K562 (cell line): ENCODE data around the gene UBE2E2. TPM values are rescaled to one million over a fixed set of nuclear protein-coding genes. Genes with fewer than 3 reads are reported as not detected.

ENCODE experiments used
- ATAC-seq: fragments of 200-7000 bp; cut with Tn5 transposase; 3 replicates; pipeline ENCODE4 v1.9.1; 2020; ENCODE audit warnings: moderate library complexity
- BruUV-seq: library from RNA; stranded (reverse); fragments of 400-500 nt; replicated peaks from 2 replicates; lab custom pipeline; 2021; lab: Mats Ljungman, UMichigan
- CTCF ChIA-PET: fragments of 300-600 bp; formaldehyde crosslinking; extraction: SDS; loops from one replicate; lab custom pipeline; 2021; ENCODE audit warnings: low intra/inter-chr PET ratio; lab: Yijun Ruan, JAX
- POLR2A ChIA-PET: fragments of 300-600, 350-650 bp; sonication (Branson Sonifier 250); formaldehyde crosslinking; extraction: SDS; loops from one replicate; lab custom pipeline; 2021; ENCODE audit warnings: antibody characterized with exemption, inconsistent platforms; lab: Yijun Ruan, JAX
- DNase-seq, 4 experiments: peaks; one replicate each; pipeline versions ENCODE4 v3.0.0 to v3.0.0-alpha.2; 2011 to 2018; ENCODE audit warnings: low spot score in 3 of 4, mixed read lengths in 3 of 4; ENCODE audit errors: extremely low read depth in 1 of 4
- FAIRE-seq: peaks from 2 replicates; lab custom pipeline; 2011; peaks lifted over from hg19 to GRCh38; lab: Jason Lieb, UNC
- H2AFZ ChIP-seq: 2 replicates; pipeline ENCODE4 v1.6.0; 2011; ENCODE audit warnings: low read depth, low read length, control low read depth, inconsistent platforms
- H3K27ac ChIP-seq: fragments of 200-600 bp; 3 replicates; pipeline ENCODE4 v1.8.0; 2011; ENCODE audit warnings: low read depth, mild to moderate bottlenecking, control low read depth, inconsistent platforms, low read length, moderate library complexity, mixed read lengths; ENCODE audit errors: extremely low read depth
- H3K27me3 ChIP-seq, 2 experiments: fragments of 300-600 bp in 1 of 2; 2 replicates in 1 of 2; 3 replicates in 1 of 2; pipeline versions ENCODE4 v1.6.0 to v1.8.0; 2011; ENCODE audit warnings: inconsistent platforms in 2 of 2, low read length in 2 of 2, mild to moderate bottlenecking in 1 of 2, mixed read lengths in 1 of 2, moderate library complexity in 1 of 2; ENCODE audit not compliant: control insufficient read depth in 2 of 2, insufficient read depth in 2 of 2
- H3K36me3 ChIP-seq: fragments of 300-600 bp; 3 replicates; pipeline ENCODE4 v1.8.0; 2011; ENCODE audit warnings: mild to moderate bottlenecking, low read length, inconsistent platforms; ENCODE audit not compliant: control insufficient read depth, insufficient read depth
- H3K4me1 ChIP-seq, 2 experiments: fragments of 200-600 bp in 1 of 2; replicated peaks in 1 of 2; 2 replicates in 1 of 2; 3 replicates in 1 of 2; pipeline versions ENCODE4 v1.5.1 to v1.8.0; 2011; ENCODE audit warnings: inconsistent platforms in 2 of 2, low read length in 2 of 2, mild to moderate bottlenecking in 1 of 2, mixed read lengths in 1 of 2, moderate library complexity in 1 of 2; ENCODE audit not compliant: control insufficient read depth in 2 of 2, insufficient read depth in 2 of 2
- H3K4me2 ChIP-seq: 2 replicates; pipeline ENCODE4 v1.6.1; 2011; ENCODE audit warnings: low read length, control low read depth, inconsistent platforms, mixed read lengths; ENCODE audit not compliant: insufficient read depth
- H3K4me3 ChIP-seq: fragments of 200-600 bp; sonication (generic), shearing (Covaris generic); 2 replicates; pipeline ENCODE4 v1.5.1; 2016; ENCODE audit warnings: control low read depth, inconsistent platforms
- H3K79me2 ChIP-seq: fragments of 200-600 bp; 3 replicates; pipeline ENCODE4 v1.8.0; 2011; ENCODE audit warnings: low read length, inconsistent platforms; ENCODE audit not compliant: control insufficient read depth, insufficient read depth
- H3K9ac ChIP-seq, 2 experiments: 2 replicates each; pipeline versions ENCODE4 v1.6.0 to v1.6.1; 2011; ENCODE audit warnings: low read depth in 2 of 2, low read length in 2 of 2, control low read depth in 1 of 2, inconsistent platforms in 1 of 2, mild to moderate bottlenecking in 1 of 2, mixed read lengths in 1 of 2; ENCODE audit not compliant: insufficient read depth in 1 of 2
- H3K9me1 ChIP-seq: one replicate; pipeline ENCODE4 v1.6.0; 2011; ENCODE audit warnings: inconsistent platforms, mild to moderate bottlenecking, low read length, moderate library complexity; ENCODE audit not compliant: control insufficient read depth, insufficient read depth
- H3K9me3 ChIP-seq: replicated peaks from 2 replicates; pipeline ENCODE4 v1.5.1; 2011; ENCODE audit warnings: low read depth, low read length, inconsistent platforms; ENCODE audit not compliant: control insufficient read depth, insufficient read depth
- H4K20me1 ChIP-seq: replicated peaks from 2 replicates; pipeline ENCODE4 v1.6.1; 2011; ENCODE audit warnings: low read length, inconsistent platforms, mixed read lengths; ENCODE audit not compliant: control insufficient read depth, insufficient read depth
- ELK1 ChIP-seq: sonication (generic); formaldehyde crosslinking; IDR thresholded peaks from 2 replicates; pipeline ENCODE4 v1.8.1; 2022; ENCODE audit warnings: missing genetic modification reagents
- HDAC1 ChIP-seq, 2 experiments: fragments of 450-650 bp; IDR thresholded peaks; 2 replicates each; pipeline ENCODE4 v1.6.1; 2016 to 2017; ENCODE audit warnings: inconsistent platforms in 1 of 2, mild to moderate bottlenecking in 1 of 2, moderate library complexity in 1 of 2
- ZNF76 ChIP-seq: fragments of 250-450 bp; sonication (Bioruptor Pico); IDR thresholded peaks from 2 replicates; pipeline ENCODE4 v1.4.0; 2020; ENCODE audit warnings: mild to moderate bottlenecking, moderate library complexity, borderline replicate concordance
- WGBS: fragments of 100-300 bp; shearing (Covaris generic); methylation state at CpG from one replicate; pipeline ENCODE4 v1.1.6; 2016; ENCODE audit warnings: low coverage, mixed read lengths; ENCODE audit not compliant: insufficient coverage; ENCODE audit errors: missing lambda C conversion rate; 5-methylcytosine and 5-hydroxymethylcytosine counted together
- in situ Hi-C: fragments of 300-500 bp; cut with MboI; formaldehyde crosslinking; loops from 4 replicates; pipeline ENCODE4 v1.15.0; 2018; ENCODE audit warnings: inconsistent platforms, mixed read lengths
- intact Hi-C: fragments of 100-400 bp; cut with micrococcal nuclease; formaldehyde crosslinking; loops from 2 replicates; pipeline ENCODE4 v1.14.2; 2022
- polyA plus RNA-seq, 8 experiments: library from polyadenylated mRNA; depleted of rRNA in 4 of 8; stranded (reverse) in 5 of 8; unstranded in 3 of 8; fragments of >200 nt; fragmentation: Nextera tagmentation in 2 of 8; fragmentation: Illumina TruSeq in 1 of 8; extraction: Ambion mirVana in 2 of 8; extraction: Trizol in 1 of 8; gene quantifications; 2 replicates each; pipeline versions ENCODE4 v1.2.1 to v1.2.3, GENCODE V29; 2011 to 2014; ENCODE audit warnings: inconsistent platforms in 1 of 8, missing spikeins in 1 of 8
- total RNA-seq, 7 experiments: library from RNA; depleted of rRNA in 6 of 7; stranded (reverse); fragments of >200 nt in 6 of 7; fragmentation: Illumina TruSeq in 2 of 7; extraction: Trizol in 2 of 7; gene quantifications; 2 replicates each; pipeline versions ENCODE4 v1.2.1 to v1.2.3, GENCODE V29; 2011 to 2021; ENCODE audit warnings: low replicate concordance in 1 of 7

The UBE2E2 gene
- total and polyA plus RNA-seq, 9 of the 15 experiments (the other 6 are each of a cell fraction or from before 2014, with no cell fraction given) = 0.22 to 5.1 (median 1.9) TPM

GRCh38 chr3:23241256-23241655, 38.1 kb downstream of the UBE2E2 start:
- Histone ChIP-seq H3K9ac (no peak overlapping the region), H3K4me3 (no peak overlapping the region), H3K79me2 (no peaks in the 10 kb centered on the region), H2AFZ (no peak overlapping the region), H3K4me2 (no peak overlapping the region), H4K20me1 (no peaks in the 10 kb centered on the region), H3K27me3 (no peaks in the 10 kb centered on the region), H3K27ac (no peak overlapping the region), H3K9me3 (no peaks in the 10 kb centered on the region), H3K36me3 (no peaks in the 10 kb centered on the region), H3K9me1 (no peaks in the 10 kb centered on the region), H3K4me1 (no peaks in the 10 kb centered on the region)
- no TSS peak for BruUV-seq
- DNase-seq (no peak), ATAC-seq (no peak), FAIRE-seq (no peak)
- no peak for TF ChIP-seq HDAC1 (IDR thresholded peaks at IDR 0.05)
- TF ChIP-seq ELK1 = no peak
- CTCF ChIA-PET = no interaction called here
- 0% methylated on average over 5 of the region's 5 CpGs for WGBS
- in situ Hi-C loops = no loop called here
- intact Hi-C loops = no loop called here
- POLR2A ChIA-PET = no interaction called here

GRCh38 chr3:23242106-23242505, 39.0 kb downstream of the UBE2E2 start:
- Histone ChIP-seq H3K4me3 (no peak overlapping the region), H2AFZ (no peak overlapping the region), H3K79me2 (no peaks in the 10 kb centered on the region), H3K27me3 (no peaks in the 10 kb centered on the region), H3K36me3 (no peaks in the 10 kb centered on the region), H3K9me3 (no peaks in the 10 kb centered on the region), H3K4me2 (no peak overlapping the region), H3K9me1 (no peaks in the 10 kb centered on the region), H3K27ac (no peak overlapping the region), H4K20me1 (no peaks in the 10 kb centered on the region), H3K4me1 (no peaks in the 10 kb centered on the region), H3K9ac (no peak overlapping the region)
- ATAC-seq = no peak
- intact Hi-C loops = loop anchor here (2.0 kb wide), 1 partner anchor 43 kb away; no protein-coding TSS in a partner anchor
- CTCF ChIA-PET = no interaction called here
- POLR2A ChIA-PET = no interaction called here
- 0% methylated on average over 2 of the region's 2 CpGs for WGBS
- BruUV-seq = no TSS peak
- TF ChIP-seq ZNF76 (CRISPR knock-in tag) = no peak
- no peak for FAIRE-seq
- no peak for DNase-seq
- in situ Hi-C loops = no loop called here
